Inferior parietal cortex (tissue), 1 donor: ENCODE results near the gene GPR158.
A peak's percentile ranks its signal among the peaks of the same experiment; 100 is the strongest.

Experiments used
- DNase-seq: peaks from one replicate; pipeline ENCODE4 v3.0.0-alpha.2; 2016; ENCODE audit errors: extremely low spot score

Gene GPR158

DNA sequence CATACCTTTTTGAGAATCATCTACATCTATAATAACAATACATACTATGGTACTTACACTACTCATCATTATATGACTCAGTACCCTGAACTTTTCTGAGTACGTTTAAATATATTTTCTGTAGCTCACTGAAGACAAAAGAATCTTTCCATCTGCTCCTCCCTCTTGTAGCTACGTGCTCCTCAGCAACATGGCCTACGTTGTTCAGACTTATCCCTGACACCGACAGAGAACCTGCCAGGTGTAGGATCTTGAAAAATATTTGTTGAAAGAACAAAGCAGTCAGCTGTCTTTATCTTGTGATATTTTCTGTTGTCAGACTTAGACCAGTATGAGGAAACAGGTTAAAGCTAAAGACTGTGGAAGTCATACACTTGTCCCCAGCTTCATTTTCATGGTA lies 403.3 kb downstream of the GPR158 start:
- DNase-seq: no peak

DNA sequence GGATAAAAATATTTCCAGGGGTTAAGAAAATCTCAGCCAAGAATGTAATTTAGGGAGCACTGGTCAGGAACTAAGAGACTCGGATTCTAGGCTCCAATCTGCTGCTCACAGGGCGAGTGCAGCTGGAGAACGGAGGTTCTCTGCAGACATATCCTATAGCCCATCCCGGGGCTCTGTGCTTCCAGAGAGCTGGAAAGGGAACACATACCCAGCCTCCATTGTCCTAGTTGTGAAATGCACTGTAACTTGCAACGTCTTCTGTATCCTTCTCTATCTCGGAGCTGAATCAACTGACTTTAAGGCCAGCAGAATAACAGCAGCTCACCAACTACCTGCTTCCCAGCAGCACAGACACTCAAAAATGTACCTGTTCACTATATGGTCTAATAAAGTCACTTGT lies 408.2 kb downstream of the GPR158 start:
- DNase-seq: no peak

DNA sequence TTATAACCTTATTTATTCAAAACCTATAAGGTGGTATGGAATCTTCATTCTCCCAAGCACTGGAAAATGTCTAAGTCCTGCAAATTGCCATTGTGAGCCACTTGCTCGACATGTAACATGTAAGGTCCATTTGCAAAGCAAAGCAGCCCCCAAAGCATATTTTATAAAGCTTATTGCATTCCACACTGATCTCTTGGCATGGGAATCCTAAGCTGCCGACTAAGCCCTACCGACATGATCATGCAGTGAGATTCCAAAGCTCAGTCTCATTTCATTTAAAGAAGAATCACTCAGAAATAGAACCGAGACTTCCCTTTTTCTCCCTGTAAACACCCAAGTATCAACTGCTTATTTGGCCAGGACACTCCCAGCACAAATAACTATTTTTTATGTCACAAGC lies 425.9 kb downstream of the GPR158 start:
- DNase-seq: no peak

DNA sequence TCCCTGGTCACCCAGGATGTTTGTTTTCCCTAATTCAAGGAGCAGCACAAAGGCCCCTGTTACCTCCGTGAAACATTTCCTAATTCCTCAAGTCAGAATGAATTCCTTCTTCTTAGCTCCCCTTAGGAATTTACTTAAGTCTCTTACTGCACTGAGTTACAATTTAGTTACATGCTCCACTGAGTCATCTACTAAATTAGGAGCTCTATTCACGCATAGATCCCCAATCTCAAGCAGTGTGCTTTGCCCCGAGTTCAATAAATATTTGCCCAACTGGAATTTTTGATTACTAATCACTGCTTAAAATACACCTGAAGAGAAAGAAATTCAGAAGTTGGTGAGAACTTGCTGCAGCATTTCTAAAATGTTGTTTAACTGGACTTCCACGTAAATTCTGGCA lies 429.8 kb downstream of the GPR158 start:
- DNase-seq: no peak

DNA sequence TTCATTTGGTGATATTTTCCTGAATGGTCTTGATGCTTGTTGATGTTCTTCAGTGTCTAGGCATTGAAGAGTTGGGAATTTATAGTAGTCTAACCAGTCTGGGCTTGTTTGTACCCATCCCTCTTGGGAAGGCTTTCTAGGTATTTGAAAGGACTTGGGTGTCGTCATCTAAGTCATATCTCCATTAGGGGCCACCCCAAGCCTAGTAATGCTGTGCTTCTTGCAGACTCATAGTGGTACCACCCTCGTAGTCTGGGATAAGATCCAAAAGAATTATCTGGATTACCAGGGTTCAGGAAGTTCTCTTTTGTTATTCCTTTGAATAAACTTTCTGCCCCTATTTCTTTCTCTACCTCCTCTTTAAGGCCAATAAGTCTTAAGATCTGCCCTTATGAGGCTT lies 439.9 kb downstream of the GPR158 start:
- no peak for DNase-seq

DNA sequence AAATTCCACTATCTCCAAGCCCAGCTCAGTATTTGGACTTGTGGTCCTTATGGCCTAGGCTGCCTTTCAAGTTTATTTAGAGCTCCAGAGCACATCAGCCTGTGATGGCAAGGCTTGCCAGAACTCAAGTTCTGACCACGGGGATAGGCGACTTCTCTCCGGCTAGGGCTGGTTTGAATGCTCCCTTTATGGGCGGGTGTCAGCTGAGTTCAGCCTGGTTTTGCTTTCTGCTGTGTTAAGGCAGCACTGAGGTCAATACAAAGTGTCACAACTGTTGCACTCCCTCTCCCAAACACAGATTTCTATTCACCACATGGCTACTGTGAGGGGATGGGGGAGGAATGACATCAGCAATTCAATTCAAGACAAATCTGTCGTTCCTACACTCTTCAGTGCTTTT lies 441.1 kb downstream of the GPR158 start:
- no peak for DNase-seq

DNA sequence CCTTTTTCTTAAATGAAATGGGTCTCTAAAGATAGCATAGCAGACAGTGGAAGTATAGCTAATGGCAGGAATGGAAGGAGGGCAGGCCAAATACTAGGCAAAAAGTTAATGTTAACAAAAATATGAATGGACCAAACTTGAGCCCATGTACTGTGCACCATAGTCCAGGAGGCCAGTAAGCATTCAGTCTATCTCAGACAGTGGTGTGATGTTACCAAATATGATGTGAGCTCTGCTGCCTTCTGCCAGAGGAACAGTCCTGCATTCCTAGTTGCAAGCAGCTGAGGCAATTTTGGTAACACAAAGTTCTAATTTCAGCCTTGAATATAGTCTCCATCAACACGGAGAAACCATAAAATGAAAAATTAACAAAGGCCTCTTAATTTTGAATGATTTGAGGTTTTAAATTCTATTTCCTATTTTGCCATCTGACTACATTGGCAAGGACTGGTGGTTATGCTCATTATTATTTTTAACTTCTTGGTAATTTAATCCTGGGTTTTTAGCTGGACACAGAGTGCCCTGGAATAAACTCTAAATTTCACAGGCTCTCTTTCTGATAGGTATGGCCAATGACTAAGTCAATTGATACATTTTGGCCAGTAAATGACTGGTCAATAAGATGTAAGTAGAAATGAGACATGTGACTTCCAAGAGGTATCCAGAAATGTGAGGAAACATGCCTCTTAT lies 442.2 kb downstream of the GPR158 start:
- no peak for DNase-seq

GRCh38 chr10:25627606-25628005 lies 452.8 kb downstream of the GPR158 start:
- DNase-seq: peak; percentile 58

- DNase-seq: no peak
Measured at GRCh38 chr10:25629333-25629732, 454.5 kb downstream of the GPR158 start.

DNA sequence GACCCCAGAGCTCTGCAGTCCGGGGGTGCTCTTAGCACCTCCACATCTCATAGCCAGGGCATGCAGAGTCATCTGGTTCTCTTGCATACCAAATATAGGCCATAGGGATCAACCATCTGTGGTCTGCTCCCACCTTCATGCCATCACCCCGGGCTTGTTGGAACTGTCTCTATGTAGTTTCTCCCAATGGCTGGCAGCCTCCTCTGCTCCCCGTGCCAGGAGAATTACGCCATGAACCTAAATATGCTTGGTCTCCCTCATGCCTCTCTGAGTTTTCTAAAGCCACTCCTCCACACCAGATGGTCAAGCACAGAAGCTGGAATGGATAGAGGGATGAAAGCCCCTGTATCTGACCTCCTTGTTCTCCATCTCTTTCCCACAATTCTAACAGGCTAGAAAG lies 456.7 kb downstream of the GPR158 start:
- DNase-seq: no peak

DNA sequence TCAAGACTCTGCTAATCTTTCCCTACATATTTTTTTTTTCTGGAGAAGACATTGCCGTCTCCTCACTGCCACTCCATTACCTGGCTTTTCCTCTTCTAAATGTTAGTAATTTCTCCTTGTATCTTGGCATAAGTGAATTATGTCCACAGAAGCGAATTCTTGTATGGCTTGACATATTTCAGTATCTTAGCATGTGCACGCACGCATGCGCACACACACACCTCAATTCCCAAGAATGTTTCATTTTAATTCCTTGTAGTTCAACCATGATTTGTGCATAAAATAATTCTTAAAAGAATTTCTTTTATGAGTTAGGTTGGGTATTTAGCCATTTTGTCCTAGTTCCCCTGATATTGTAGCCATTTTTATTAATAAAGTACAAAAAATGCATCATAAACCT lies 458.0 kb downstream of the GPR158 start:
- no peak for DNase-seq

- no peak for DNase-seq
Measured at GRCh38 chr10:25633542-25633941, 458.7 kb downstream of the GPR158 start.

DNA sequence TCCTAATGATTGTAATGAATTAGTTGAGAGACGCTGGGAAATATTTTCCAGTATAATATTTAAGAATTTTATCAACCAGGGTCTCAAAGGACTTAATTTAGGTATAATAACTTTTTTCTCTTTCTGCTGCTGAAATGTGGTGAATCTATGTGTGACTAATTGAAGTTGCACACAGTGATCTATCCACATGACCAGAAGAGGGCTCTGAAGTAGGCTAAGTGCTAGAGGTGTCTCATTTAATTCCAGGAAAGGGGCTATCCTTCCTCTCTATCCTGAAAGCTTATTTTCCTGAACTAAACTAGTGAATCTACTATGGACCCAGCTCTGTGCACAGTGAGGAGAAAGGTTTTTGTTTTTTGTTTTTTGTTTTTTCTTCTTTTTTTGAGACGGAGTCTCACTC lies 464.8 kb downstream of the GPR158 start:
- no peak for DNase-seq

GRCh38 chr10:25641595-25641994 lies 466.8 kb downstream of the GPR158 start:
- no peak for DNase-seq

- no peak for DNase-seq
Measured at GRCh38 chr10:25642721-25643120, 467.9 kb downstream of the GPR158 start.

GRCh38 chr10:25646371-25646770 lies 471.6 kb downstream of the GPR158 start:
- DNase-seq: no peak

GRCh38 chr10:25651534-25651933 lies 476.7 kb downstream of the GPR158 start:
- no peak for DNase-seq
